HEK293 (cell line): ENCODE measurements around the gene METTL6.

ENCODE experiments used
- CTCF ChIP-seq: fragments of 450-650 bp; formaldehyde crosslinking; IDR thresholded peaks from 2 replicates; pipeline ENCODE4 v1.5.1; 2016; ENCODE audit warnings: missing biosample characterization, missing genetic modification characterization
- KLF16 ChIP-seq: fragments of 450-650 bp; formaldehyde crosslinking; IDR thresholded peaks from 2 replicates; pipeline ENCODE4 v1.5.1; 2017; ENCODE audit warnings: missing biosample characterization, missing genetic modification characterization
- SALL2 ChIP-seq: fragments of 450-650 bp; formaldehyde crosslinking; IDR thresholded peaks from 2 replicates; pipeline ENCODE4 v1.5.0; 2017; ENCODE audit warnings: missing biosample characterization, mild to moderate bottlenecking, missing genetic modification characterization, borderline replicate concordance
- ZBTB10 ChIP-seq: fragments of 450-650 bp; formaldehyde crosslinking; IDR thresholded peaks from 2 replicates; pipeline ENCODE4 v1.5.1; 2016; ENCODE audit warnings: missing biosample characterization, missing genetic modification characterization
- ZNF501 ChIP-seq: fragments of 450-650 bp; formaldehyde crosslinking; IDR thresholded peaks from 2 replicates; pipeline ENCODE4 v1.5.1; 2016; ENCODE audit warnings: missing biosample characterization, missing genetic modification characterization
- ZNF571 ChIP-seq: fragments of 450-650 bp; formaldehyde crosslinking; IDR thresholded peaks from 2 replicates; pipeline ENCODE4 v1.5.0; 2017; ENCODE audit warnings: missing biosample characterization, missing genetic modification characterization
- ZNF777 ChIP-seq: fragments of 450-650 bp; formaldehyde crosslinking; IDR thresholded peaks from 2 replicates; pipeline ENCODE4 v1.5.1; 2017; ENCODE audit warnings: missing biosample characterization, missing genetic modification characterization, borderline replicate concordance

GRCh38 chr3:15450438-15451215 is 23.3 kb upstream of the METTL6 start:
- no peak for TF ChIP-seq ZBTB10 (tag by site-specific recombination)
- no peak for TF ChIP-seq CTCF (tag by site-specific recombination)
- TF ChIP-seq ZNF571 (tag by site-specific recombination) = no peak
- no peak for TF ChIP-seq ZNF501 (tag by site-specific recombination)
- TF ChIP-seq SALL2 (tag by site-specific recombination) = no peak
- TF ChIP-seq ZNF777 (tag by site-specific recombination) = no peak
- TF ChIP-seq KLF16 (tag by site-specific recombination) = no peak
